Colon (tissue), 2 donors: ENCODE results near the gene CRACR2A.

Experiments used
- FAIRE-seq: peaks from 2 replicates; lab custom pipeline; 2012; peaks lifted over from hg19 to GRCh38; lab: Jason Lieb, UNC
- donor health status: control.
- donor health status: control.

CRACR2A gene

DNA sequence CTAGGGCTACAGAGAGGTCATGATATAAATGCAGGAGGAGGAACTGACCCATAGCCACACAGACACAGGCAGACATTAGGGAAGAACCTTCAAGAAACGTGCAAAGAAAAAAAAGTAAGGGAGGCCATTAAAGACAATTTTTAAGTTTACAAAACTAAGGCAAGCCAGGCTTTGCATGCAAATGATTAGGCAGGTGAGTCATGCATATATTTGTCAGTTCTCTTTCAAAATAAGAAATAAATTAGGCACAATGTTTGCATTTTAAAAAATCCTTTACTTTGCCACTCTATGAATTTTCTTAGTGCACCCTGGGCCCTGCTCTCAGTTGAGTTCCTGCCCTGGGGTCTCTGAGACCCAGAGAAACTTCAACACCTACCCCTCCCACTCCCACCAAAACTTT is 186.9 kb downstream of the CRACR2A start:
- no peak for FAIRE-seq
